ENCODE data around the gene RANBP9.

RANBP9 gene

DNA sequence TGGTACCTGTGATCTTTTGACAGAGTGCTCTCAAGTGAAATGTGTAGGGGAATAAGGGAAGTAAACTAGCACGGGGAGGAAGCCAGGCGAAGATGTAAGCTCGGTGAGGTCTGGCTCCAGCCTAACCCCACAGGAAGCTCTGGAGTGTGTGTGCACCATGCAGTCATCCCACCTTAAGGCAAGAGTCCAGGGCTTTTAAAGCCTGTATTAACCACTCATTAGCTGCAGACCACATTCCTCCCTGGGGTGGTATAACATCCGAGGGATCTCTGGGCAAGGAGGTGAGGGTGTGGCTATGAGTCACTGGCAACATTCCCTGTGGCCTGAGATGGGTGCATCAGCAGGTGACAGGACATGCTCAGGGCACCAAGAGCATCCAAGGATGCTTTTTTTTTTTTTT, 12.5 kb upstream of the RANBP9 start:
- no peak for TF ChIP-seq ZFX (IDR thresholded peaks at IDR 0.05)
- TF ChIP-seq, protein P1, sequence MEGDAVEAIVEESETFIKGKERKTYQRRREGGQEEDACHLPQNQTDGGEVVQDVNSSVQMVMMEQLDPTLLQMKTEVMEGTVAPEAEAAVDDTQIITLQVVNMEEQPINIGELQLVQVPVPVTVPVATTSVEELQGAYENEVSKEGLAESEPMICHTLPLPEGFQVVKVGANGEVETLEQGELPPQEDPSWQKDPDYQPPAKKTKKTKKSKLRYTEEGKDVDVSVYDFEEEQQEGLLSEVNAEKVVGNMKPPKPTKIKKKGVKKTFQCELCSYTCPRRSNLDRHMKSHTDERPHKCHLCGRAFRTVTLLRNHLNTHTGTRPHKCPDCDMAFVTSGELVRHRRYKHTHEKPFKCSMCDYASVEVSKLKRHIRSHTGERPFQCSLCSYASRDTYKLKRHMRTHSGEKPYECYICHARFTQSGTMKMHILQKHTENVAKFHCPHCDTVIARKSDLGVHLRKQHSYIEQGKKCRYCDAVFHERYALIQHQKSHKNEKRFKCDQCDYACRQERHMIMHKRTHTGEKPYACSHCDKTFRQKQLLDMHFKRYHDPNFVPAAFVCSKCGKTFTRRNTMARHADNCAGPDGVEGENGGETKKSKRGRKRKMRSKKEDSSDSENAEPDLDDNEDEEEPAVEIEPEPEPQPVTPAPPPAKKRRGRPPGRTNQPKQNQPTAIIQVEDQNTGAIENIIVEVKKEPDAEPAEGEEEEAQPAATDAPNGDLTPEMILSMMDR (conservative IDR thresholded peaks at IDR 0.05) = no peak
- no peak overlapping the region for H3K27ac ChIP-seq

DNA sequence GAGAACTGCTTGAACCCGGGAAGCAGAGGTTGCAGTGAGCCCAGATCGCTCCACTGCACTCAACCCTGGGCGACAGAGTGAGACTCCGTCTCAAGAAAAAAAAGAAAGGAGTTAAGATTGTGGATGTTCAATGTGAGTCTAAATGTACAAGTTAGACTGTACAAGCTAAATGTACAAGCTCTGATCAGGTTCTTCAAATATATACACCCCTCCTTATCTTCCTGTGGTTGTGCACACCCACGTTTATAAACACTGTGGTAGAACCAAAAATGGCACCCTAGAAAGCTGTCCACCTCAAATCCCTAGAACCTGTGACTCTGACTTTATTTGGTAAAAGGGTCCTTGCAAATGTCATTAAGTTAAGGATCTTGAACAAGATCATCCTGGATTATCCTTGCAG, 11.2 kb upstream of the RANBP9 start:
- TF ChIP-seq, protein P1 (conservative IDR thresholded peaks at IDR 0.05) = no peak
- TF ChIP-seq ZFX (IDR thresholded peaks at IDR 0.05) = no peak
- no peak overlapping the region for H3K27ac ChIP-seq

DNA sequence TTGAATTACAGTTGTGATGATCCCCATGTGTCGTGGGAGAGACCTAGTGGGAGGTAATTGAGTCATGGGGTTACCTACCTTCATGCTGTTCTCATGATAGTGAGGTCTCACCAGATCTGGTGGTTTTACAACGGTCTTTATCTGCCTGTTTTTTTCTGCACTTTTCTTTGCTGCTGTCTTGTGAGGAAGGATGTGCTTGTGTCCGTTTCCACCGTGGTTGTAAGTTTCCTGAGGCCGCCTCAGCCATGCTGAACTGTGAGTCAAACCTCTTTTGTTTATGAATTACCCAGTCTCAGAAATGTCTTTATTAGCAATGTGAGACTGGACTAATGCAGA, 6.5 kb upstream of the RANBP9 start:
- H3K27ac ChIP-seq = no peak overlapping the region

DNA sequence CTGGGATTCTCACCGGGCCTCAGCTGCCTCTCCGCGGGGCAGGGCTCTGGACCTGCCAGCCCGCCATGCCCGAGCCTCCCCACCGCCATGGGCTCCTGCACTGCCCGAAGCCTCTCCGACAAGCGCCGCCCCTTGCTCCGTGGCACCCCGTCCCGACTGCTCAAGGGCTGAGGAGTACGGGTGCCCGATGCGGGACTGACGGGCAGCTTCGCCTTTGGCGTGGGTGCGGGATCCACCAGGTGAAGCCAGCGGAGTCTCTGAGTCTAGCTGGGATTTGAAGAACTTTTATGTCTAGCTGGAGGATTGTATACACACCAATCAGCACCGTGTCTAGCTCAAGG, 5.3 kb upstream of the RANBP9 start:
- H3K27ac ChIP-seq = no peak overlapping the region
- TF ChIP-seq, protein P1 (conservative IDR thresholded peaks at IDR 0.05) = no peak
- no peak for TF ChIP-seq ZFX (IDR thresholded peaks at IDR 0.05)

More for the DNA sequence above, 6.5 kb upstream of the RANBP9 start:
- TF ChIP-seq, protein P1 (conservative IDR thresholded peaks at IDR 0.05) = no peak
- no peak for TF ChIP-seq ZFX (IDR thresholded peaks at IDR 0.05)

DNA sequence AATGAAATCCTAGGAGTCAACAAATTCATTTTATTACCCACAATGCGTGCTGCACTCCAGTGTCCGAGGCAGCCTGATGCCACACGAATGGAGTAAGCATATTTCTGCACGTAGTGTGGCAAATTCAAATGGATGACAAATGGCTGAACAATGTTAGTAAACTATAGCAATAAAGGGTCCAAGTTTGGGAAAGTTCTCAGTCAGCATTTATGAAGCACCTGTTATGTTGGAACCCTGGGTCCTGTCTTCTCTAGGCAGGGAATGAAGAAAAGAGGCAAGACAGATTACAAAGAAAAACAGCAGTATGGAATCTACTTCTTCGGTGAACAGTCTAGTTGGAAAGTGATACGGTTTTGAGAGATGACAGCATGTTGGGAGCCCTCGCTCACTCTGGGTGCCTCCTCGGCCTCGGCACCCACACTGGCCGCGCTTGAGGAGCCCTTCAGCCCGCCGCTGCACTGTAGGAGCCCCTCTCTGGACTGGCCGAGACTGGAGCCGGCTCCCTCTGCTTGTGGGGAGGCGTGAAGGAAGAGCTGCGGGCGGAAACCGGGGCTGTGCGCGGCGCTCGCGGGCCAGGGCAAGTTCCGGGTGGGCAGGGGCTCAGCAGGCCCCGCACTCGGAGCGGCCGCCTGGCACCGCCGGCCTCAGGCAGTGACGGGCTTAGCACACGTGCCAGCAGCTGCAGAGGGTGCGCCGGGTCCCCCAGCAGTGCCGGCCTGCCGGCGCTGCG, 4.8 kb upstream of the RANBP9 start:
- no peak overlapping the region for H3K27ac ChIP-seq

DNA sequence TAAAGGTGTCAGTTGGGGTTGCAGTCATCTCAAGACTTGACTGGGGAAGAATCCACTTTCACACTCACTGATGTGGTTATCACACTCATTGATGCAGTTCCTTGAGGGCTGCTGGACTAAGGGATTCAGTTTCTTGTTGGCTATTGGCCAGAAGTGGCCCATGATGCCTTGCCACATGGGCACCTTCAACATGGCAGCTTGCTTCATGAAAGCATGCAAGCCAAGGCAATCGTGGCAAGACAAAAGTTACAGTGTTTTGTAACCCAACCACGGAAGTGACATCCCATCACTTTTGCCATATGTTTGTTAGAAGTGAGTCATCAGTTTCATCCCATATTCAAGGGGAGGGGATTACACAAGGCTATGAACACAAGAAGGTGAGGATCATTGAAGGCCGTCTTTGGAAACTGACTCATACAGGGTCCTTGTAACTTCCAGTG, 3.8 kb upstream of the RANBP9 start:
- TF ChIP-seq ZFX (IDR thresholded peaks at IDR 0.05) = no peak
- TF ChIP-seq, protein P1 (conservative IDR thresholded peaks at IDR 0.05) = no peak
- H3K27ac ChIP-seq = no peak overlapping the region

More for the DNA sequence above, 4.8 kb upstream of the RANBP9 start:
- TF ChIP-seq, protein P1 (conservative IDR thresholded peaks at IDR 0.05) = no peak
- no peak for TF ChIP-seq ZFX (IDR thresholded peaks at IDR 0.05)

DNA sequence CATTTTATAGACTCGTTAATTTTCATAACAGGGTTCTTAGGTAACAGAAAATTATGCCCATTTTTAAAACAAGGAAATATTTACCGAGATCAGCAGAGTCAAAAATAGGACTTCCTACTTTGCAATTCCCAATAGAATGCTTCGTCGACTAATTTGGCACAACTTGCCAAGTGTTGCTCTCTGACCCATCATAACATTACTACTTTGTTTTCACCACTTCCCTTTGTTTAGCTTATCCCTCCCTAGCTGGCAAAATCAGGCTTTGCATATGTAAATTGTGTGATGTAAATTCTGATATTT, 914 bp upstream of the RANBP9 start:
- TF ChIP-seq, protein P1 (conservative IDR thresholded peaks at IDR 0.05) = no peak
- TF ChIP-seq ZFX (IDR thresholded peaks at IDR 0.05) = no peak
- peak overlapping the region; percentile 98 for H3K27ac ChIP-seq

All from C4-2B (cell line).